Retinal pigment epithelial cell (primary cell): ENCODE results near the gene OPRL1.

Experiments
- DNase-seq: peaks from one replicate; pipeline ENCODE4 v3.0.0-alpha.2; 2010; ENCODE audit warnings: low read depth
- H3K4me3 ChIP-seq: 2 replicates; pipeline ENCODE4 v1.5.1; 2011; ENCODE audit warnings: mild to moderate bottlenecking, low read length, control low read depth, moderate library complexity
- TF ChIP-seq, protein P1 (sequence below): conservative IDR thresholded peaks from 2 replicates; pipeline ENCODE4 v1.5.1; 2011; ENCODE audit warnings: low read depth, low read length, control low read depth, inconsistent platforms

The OPRL1 gene

DNA sequence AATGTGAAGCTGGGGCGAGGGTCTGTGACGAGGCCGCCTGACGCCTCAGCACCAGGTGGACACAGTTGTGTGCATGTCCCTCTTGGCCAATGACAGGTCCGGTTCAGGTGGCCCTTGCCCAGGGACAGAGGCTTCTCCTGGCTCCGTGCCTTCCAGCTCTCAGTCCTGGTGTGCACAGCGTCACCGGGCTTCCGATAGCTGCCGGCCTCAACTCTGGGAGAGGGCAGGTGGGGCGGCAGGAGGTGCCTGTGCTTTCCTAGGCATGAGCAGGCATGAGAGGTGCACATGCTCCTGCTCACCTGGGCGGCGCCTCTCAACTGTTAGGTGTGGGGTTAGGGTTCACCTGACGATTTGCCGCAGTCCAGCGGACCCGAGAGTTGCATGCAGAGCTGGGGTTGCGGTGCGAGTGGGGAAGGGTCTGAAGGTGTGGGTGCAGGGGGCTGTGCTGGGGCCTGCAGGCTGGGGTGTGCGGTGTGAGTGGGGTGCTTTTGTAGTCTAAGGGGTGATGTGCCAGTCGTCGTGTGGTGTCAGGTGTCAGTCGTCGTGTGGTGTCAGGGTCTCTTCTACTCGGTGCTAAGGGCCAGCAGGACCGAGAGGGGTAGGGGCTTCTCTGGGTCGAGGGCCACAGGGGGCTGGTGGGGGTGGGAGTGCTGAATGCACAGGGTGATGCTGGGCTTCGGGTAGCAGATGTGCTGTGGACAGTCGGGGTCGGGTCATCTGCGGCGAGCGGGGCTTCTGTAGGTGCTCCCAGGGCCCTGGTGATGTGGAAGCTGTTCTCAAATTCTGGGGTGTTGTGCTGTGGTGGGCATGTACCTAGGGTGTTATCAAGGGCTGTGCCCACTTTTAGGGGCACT lies 26.7 kb upstream of the OPRL1 start:
- DNase-seq, result no peak
- H3K4me3 ChIP-seq, result no peak overlapping the region
- TF ChIP-seq, protein P1, sequence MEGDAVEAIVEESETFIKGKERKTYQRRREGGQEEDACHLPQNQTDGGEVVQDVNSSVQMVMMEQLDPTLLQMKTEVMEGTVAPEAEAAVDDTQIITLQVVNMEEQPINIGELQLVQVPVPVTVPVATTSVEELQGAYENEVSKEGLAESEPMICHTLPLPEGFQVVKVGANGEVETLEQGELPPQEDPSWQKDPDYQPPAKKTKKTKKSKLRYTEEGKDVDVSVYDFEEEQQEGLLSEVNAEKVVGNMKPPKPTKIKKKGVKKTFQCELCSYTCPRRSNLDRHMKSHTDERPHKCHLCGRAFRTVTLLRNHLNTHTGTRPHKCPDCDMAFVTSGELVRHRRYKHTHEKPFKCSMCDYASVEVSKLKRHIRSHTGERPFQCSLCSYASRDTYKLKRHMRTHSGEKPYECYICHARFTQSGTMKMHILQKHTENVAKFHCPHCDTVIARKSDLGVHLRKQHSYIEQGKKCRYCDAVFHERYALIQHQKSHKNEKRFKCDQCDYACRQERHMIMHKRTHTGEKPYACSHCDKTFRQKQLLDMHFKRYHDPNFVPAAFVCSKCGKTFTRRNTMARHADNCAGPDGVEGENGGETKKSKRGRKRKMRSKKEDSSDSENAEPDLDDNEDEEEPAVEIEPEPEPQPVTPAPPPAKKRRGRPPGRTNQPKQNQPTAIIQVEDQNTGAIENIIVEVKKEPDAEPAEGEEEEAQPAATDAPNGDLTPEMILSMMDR, result no peak

DNA sequence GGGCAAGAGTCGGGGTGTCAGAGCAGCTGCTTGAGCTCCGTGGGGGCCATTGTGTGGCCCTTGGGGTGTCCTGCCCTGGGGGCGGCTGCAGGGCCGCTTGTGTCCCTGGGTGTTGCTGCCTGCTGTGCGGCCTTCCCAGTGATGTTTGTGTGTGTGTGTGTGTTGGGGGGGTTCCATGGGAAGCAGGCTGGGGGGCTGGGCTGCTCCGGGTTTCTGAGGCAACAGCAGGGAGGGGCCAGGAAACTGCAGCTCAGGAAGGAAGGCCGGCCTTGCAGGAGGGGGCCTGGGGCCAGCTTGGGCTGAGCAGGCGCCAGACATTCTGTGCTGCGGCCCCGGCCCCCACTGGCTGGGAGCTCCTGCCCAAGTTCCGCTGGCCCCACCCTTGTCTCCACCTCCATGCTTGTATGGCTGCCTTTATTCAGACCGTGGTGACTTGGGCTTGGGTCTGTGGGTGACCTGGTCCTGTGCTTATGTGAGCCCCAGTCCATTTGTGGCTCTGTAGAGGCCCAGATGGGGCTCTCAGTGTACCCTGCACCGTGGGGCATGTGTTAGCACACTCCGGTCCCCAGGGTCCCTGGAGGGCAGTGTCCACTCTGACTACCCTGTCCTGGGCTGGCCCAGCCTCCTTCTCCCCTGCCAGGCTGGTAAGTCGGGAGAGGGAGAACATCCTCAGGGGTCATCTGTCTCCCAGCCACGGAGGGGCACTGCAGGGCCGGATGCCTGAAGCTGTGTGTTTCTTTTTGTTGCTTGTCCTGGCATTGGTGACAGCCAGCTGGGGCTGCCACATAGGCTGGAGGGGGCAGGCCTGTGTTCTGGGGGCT lies 25.8 kb upstream of the OPRL1 start:
- H3K4me3 ChIP-seq, result no peak overlapping the region
- TF ChIP-seq, protein P1, result peak; percentile 42
- no peak for DNase-seq

DNA sequence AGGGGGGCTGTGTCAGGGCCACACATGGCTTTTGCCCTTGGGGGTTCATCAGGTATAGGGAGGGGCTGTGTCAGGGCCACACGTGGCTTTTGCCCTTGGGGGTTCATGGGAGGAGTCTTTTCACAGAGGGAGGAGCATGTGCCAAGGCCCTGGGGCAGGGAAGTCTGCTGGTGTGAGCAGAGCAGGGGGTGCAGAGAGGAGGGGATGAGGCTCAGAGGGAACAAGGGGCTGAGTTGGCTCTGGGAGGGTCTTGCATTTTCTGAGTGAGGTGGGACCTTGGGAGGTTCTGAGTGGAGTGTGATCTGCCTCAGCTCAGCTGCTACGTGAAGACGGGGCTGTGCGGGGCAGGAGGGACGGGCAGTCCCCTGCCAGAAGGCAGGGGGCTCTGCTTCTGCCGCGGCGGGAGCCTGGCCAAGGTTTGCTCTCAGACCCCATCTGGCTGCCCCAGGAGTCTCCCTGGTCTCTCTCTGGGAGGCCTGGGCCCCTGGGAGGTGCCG lies 24.4 kb upstream of the OPRL1 start:
- H3K4me3 ChIP-seq, result no peak overlapping the region

DNA sequence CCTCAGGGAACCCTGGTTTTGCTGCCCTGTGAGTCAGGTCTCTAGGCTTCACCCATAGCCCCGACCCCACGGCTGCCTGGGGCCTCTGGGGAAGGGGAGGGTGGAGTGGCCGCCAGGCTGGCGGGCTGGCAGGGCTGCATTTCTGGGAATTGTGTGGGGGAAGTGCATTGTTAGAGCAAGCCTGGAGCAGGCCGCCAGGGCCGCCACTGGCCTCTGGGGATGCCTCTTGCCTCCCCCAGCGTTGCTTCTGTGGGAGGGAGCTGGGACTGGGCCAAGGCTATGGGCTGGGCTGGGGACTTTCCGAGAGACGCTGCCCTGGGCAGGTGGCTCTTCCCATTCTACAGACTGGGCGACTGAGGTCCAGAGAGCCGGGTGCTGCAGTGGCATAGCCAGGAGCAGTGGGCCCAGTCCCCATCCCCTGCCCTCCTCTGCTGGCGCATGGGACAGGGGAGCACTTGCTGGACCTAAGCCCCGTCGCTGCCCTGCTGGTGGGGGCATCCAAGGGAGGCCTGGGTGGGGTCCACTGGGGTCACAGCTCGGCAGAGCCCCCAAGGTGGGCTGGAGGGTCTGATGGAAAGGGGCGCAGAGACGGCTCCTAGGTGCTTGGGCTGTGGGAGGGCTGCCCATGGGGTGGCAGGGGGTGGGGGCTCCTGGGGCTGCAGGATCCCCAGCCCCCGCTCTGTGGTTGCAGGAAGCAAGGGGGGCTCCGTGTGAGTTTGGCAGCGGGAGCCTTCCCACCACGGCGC lies 23.8 kb upstream of the OPRL1 start:
- DNase-seq, result no peak
- H3K4me3 ChIP-seq, result no peak overlapping the region
- TF ChIP-seq, protein P1, result no peak

More for the DNA sequence above, 24.4 kb upstream of the OPRL1 start:
- DNase-seq, result no peak
- TF ChIP-seq, protein P1, result no peak

DNA sequence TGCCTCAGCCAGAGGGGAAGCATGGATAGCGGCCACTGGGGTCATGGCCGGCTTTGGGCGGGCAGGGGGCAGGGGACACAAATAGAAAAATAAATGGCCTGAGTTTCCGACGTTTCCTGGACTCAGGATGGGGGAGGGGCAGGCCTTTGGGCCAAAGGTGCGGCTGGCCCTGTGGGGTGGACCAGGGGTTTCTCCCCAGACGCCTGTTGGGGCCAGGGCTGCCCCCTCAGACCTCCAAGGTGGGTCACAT lies 23.3 kb upstream of the OPRL1 start:
- TF ChIP-seq, protein P1, result no peak
- no peak overlapping the region for H3K4me3 ChIP-seq
- no peak for DNase-seq

DNA sequence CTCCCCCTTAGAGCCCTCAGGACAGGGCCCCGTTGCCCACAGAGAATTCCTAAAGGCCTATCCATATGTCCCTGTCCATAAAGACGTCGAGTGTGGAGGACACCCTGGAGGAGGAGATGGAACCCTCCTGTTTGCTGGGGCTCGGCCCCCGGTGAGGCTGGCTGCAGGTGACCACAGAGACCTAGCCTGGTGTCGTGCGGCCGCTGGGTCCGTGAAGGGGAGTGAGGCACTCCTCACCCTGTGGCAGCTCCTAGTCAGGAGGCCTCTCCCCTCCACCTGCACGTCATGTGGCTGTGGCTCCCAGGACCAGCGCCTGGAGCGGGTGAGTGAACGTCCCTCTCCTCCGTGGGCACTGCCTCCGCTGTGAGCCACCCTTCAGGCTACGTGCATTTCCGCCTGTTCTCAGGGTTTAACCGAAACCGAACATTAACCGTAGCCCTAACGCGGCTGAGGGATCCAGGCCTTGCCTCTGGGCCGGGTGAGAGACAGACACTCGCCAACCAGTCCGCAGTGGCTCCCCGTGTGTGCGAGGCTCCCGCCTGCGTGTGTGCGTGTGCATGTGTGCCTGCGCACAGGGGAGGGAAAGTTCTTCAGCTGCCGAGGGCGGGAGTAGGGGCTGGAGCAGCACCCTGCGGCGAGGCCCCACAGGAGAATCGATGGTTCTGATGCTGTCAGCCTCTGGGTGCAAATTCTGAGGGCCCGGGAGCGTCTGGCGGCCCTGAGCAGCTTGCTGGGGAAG lies 22.8 kb upstream of the OPRL1 start:
- no peak overlapping the region for H3K4me3 ChIP-seq
- TF ChIP-seq, protein P1, result no peak
- DNase-seq, result no peak
